ENCODE results near the gene TRIM56. TPM values are rescaled to one million over a fixed set of nuclear protein-coding genes. Genes with fewer than 3 reads are reported as not detected.

Gene TRIM56
- total and polyA plus RNA-seq, 9 of the 15 experiments (the other 6 are each of a cell fraction or from before 2014, with no cell fraction given), result 2.0 to 29.7 (median 11.6) TPM

GRCh38 chr7:101126651-101127459 lies 41.6 kb downstream of the TRIM56 start, which contains the start of gene SERPINE1:
Gene SERPINE1, plus strand, starts transcription at chr7:101127104. Its CDS starts 1,290 bp downstream, at chr7:101128394.
- in situ Hi-C loops (cut with MboI), result no loop called here
- peak; percentile 68 to 79 (median 71) for DNase-seq (ENCODE audit: extremely low read depth in 1 of 4, low spot score in 3 of 4)
- WGBS (ENCODE audit: insufficient coverage, low coverage, missing lambda C conversion rate), result 25% methylated on average over 22 of the region's 22 CpGs
- peak within 1 kb of the TSS; percentile 79 for H3K4me2 ChIP-seq (ENCODE audit: insufficient read depth, low read length)
- peak within 1 kb of the TSS; percentile 23 to 37; a peak in 3 of 4 replicates for H3K9ac ChIP-seq (ENCODE audit: insufficient read depth in 1 of 2, low read depth in 2 of 2, low read length in 2 of 2)
- ChIA-PET CTCF (ENCODE audit: low intra/inter-chr PET ratio) (interaction anchor here (0.8 kb wide), 1 partner anchor 12 kb away, joined by 3 read pairs; no protein-coding TSS in a partner anchor), POLR2A (interaction anchor here (1.4 to 2.7 kb wide), 3 partner anchors 11 to 27 kb away, joined by 5 to 10 read pairs (median 6); no protein-coding TSS in a partner anchor)
- intact Hi-C loops (cut with micrococcal nuclease), result no loop called here
- H3K9me1 ChIP-seq (ENCODE audit: control insufficient read depth, insufficient read depth, low read length), result no peaks in the 10 kb centered on the region
- no peaks in the 10 kb centered on the region for H3K27me3 ChIP-seq (ENCODE audit: control insufficient read depth in 2 of 2, insufficient read depth in 2 of 2, low read length in 2 of 2)
- no peaks in the 10 kb centered on the region for H3K9me3 ChIP-seq (replicated peaks; ENCODE audit: control insufficient read depth, insufficient read depth, low read depth, low read length)
- peak; percentile 70 for ATAC-seq
- BruUV-seq (replicated peaks), result no TSS peak
- H3K4me1 ChIP-seq (replicated peaks in 1 of 2; ENCODE audit: control insufficient read depth in 2 of 2, insufficient read depth in 2 of 2, low read length in 2 of 2), result peaks cover 28 to 40% of the 10 kb centered on the region in 2 experiments
- no peaks in the 10 kb centered on the region for H3K79me2 ChIP-seq (ENCODE audit: control insufficient read depth, insufficient read depth, low read length)
- H2AFZ ChIP-seq (ENCODE audit: low read depth, low read length), result peak within 1 kb of the TSS; percentile 94
- H3K27ac ChIP-seq (ENCODE audit: extremely low read depth, low read depth, low read length), result no peak within 1 kb of the TSS; the same call in 2 of the 3 replicates
- peak; percentile 73 for FAIRE-seq
- H3K36me3 ChIP-seq (ENCODE audit: control insufficient read depth, insufficient read depth, low read length), result no peaks in the 10 kb centered on the region
- no peak within 1 kb of the TSS for H3K4me3 ChIP-seq
- no peaks in the 10 kb centered on the region for H4K20me1 ChIP-seq (replicated peaks; ENCODE audit: control insufficient read depth, insufficient read depth, low read length)
- no peak for TF ChIP-seq FOXJ3 (CRISPR knock-in tag; IDR thresholded peaks at IDR 0.05)
- no peak for TF ChIP-seq DIDO1 (tag; IDR thresholded peaks at IDR 0.05; ENCODE audit: low read depth)
- no peak for TF ChIP-seq ZBED1 (IDR thresholded peaks at IDR 0.05)
- no peak for TF ChIP-seq NR2F6 (CRISPR knock-in tag; IDR thresholded peaks at IDR 0.05)
- TF ChIP-seq ZNF696 (CRISPR knock-in tag; conservative IDR thresholded peaks at IDR 0.05), result no peak
- TF ChIP-seq ZNF184 (CRISPR knock-in tag; IDR thresholded peaks at IDR 0.05), result no peak
- TF ChIP-seq ZNF398 (CRISPR knock-in tag; IDR thresholded peaks at IDR 0.05), result no peak
- TF ChIP-seq YBX1 (IDR thresholded peaks at IDR 0.05), result no peak
- no peak for TF ChIP-seq ELF2 (CRISPR knock-in tag; IDR thresholded peaks at IDR 0.05)
- TF ChIP-seq ZNF3 (CRISPR knock-in tag; IDR thresholded peaks at IDR 0.05), result no peak
- TF ChIP-seq THRA (IDR thresholded peaks at IDR 0.05), result no peak
- no peak for TF ChIP-seq ZNF586 (CRISPR knock-in tag; conservative IDR thresholded peaks at IDR 0.05)
- peak; percentile 39; the same call in 1 of the 2 replicates for TF ChIP-seq ZNF830 (CRISPR knock-in tag; IDR thresholded peaks at IDR 0.05)
- TF ChIP-seq TCF7 (IDR thresholded peaks at IDR 0.05; ENCODE audit: borderline replicate concordance), result no peak
- TF ChIP-seq FOXP4 (CRISPR knock-in tag; IDR thresholded peaks at IDR 0.05; ENCODE audit: borderline replicate concordance), result no peak
- TF ChIP-seq SRSF9 (IDR thresholded peaks at IDR 0.05; ENCODE audit: borderline replicate concordance, low read depth, low read length), result no peak
- 0 out of 2 replicates have a peak, but pooled peaks have one; percentile 22 for TF ChIP-seq CBX1 (IDR thresholded peaks at IDR 0.05; ENCODE audit: low read depth)
- no peak for TF ChIP-seq BRF1 (IDR thresholded peaks at IDR 0.05; ENCODE audit: borderline replicate concordance, extremely low read depth, insufficient read length)

Measured in K562 (cell line).